ENCODE results near the gene CARD11.
A peak's percentile ranks its signal among the peaks of the same experiment; 100 is the strongest.

The CARD11 gene

GRCh38 chr7:2894118-2894940, 149.3 kb downstream of the CARD11 start:
- DNase-seq, result peak; percentile 69

- DNase-seq, result peak; percentile 13
Observed at GRCh38 chr7:2893411-2893861, 150.2 kb downstream of the CARD11 start.

GRCh38 chr7:2892549-2892948, 151.1 kb downstream of the CARD11 start:
- DNase-seq, result no peak

- DNase-seq, result no peak
Observed at GRCh38 chr7:2887816-2888215, 155.9 kb downstream of the CARD11 start.

GRCh38 chr7:2886900-2887299, 156.8 kb downstream of the CARD11 start:
- DNase-seq, result peak; percentile 79

- DNase-seq, result no peak
Observed at GRCh38 chr7:2886391-2886790, 157.3 kb downstream of the CARD11 start.

GRCh38 chr7:2884161-2884560, 159.5 kb downstream of the CARD11 start:
- no peak for DNase-seq

GRCh38 chr7:2883101-2883500, 160.6 kb downstream of the CARD11 start:
- DNase-seq, result no peak

- no peak for DNase-seq
Observed at GRCh38 chr7:2882111-2882510, 161.6 kb downstream of the CARD11 start.

- DNase-seq, result no peak
Observed at GRCh38 chr7:2880874-2881533, 162.7 kb downstream of the CARD11 start.

GRCh38 chr7:2880051-2880450, 163.6 kb downstream of the CARD11 start:
- no peak for DNase-seq

GRCh38 chr7:2879354-2879753, 164.3 kb downstream of the CARD11 start:
- DNase-seq, result no peak

- DNase-seq, result no peak
Observed at GRCh38 chr7:2878306-2878705, 165.4 kb downstream of the CARD11 start.

- no peak for DNase-seq
Observed at GRCh38 chr7:2876031-2876731, 167.5 kb downstream of the CARD11 start.

GRCh38 chr7:2873686-2874551, 169.7 kb downstream of the CARD11 start:
- peak; percentile 50 for DNase-seq

- DNase-seq, result no peak
Observed at GRCh38 chr7:2873146-2873545, 170.5 kb downstream of the CARD11 start.

GRCh38 chr7:2872296-2872874, 171.3 kb downstream of the CARD11 start:
- no peak for DNase-seq

- peak; percentile 68 for DNase-seq
Observed at GRCh38 chr7:2870471-2870931, 173.2 kb downstream of the CARD11 start.

- no peak for DNase-seq
Observed at GRCh38 chr7:2869981-2870380, 173.7 kb downstream of the CARD11 start.

- no peak for DNase-seq
Observed at GRCh38 chr7:2866601-2867000, 177.1 kb downstream of the CARD11 start.

GRCh38 chr7:2864999-2865670, 178.5 kb downstream of the CARD11 start:
- DNase-seq, result peak; percentile 83

Data from activated CD4-positive, alpha-beta T cell treated with anti-CD3 and anti-CD28 coated beads, Interleukin-2, Interleukin-6, amounts not matched to agents 100 ng/mL and 50 ng/mL, durations not matched to agents 16 hours and 8 hours (primary cell).